ENCODE data around the gene SEZ6. TPM values are rescaled to one million over a fixed set of nuclear protein-coding genes. Genes with fewer than 3 reads are reported as not detected.

The SEZ6 gene
- polyA plus RNA-seq, 2 donors: not detected

DNA sequence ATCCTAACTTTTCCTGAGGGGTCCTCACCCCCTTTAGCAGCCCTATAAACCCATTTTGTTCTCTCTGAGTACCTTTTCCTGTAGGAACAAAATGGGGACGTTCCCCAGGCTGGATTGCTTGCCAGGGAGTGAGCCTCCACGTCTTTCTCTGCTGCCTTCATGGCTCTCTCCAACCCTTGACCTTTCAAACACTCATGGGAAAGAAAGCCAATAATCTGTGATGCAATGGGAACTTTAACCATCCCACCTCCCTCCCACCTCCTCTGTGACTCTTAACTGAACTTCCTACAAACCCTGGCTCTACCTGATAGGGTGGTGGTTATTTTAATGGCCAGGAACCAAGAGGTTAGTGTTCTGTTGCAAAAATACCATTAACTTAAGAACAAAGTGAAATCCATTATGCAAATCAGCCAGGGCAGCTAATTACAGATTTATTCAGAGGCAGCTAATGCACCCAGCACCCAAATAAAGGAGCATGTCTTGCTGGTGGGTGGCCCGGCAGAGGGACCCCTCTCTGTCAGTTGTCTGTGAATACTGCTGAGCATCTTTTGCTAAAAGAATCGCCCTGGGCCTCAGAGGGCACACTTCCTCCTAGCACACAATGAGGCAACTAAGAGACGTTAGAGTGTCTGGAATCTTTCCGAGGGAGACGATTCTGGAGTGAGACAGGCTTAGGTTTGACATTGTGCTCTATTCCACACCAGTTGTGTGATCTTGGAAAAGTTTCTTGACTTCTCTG, 40.1 kb upstream of the SEZ6 start:
- no peaks in the 10 kb centered on the region for H3K27me3 ChIP-seq (ENCODE audit: control insufficient read depth in 1 of 2, insufficient read depth in 2 of 2, low read length in 2 of 2)
- H3K4me3 ChIP-seq (ENCODE audit: low read depth in 1 of 2, low read length in 2 of 2): no peak overlapping the region
- H3K27ac ChIP-seq (ENCODE audit: low read depth in 2 of 2, low read length in 1 of 2): no peak overlapping the region
- 79 to 80% methylated on average over 7 of the region's 7 CpGs for WGBS, 2 donors
- peaks cover 4 to 5% of the 10 kb centered on the region in 2 donors for H3K4me1 ChIP-seq (ENCODE audit: control insufficient read depth in 2 of 2, insufficient read depth in 2 of 2, low read length in 1 of 2)
- no peaks in the 10 kb centered on the region for H3K9me3 ChIP-seq (ENCODE audit: control insufficient read depth in 2 of 2, insufficient read depth in 1 of 2, low read depth in 1 of 2, low read length in 1 of 2)
- H3K36me3 ChIP-seq (ENCODE audit: control insufficient read depth in 2 of 2, insufficient read depth in 2 of 2, low read length in 1 of 2): no peaks in the 10 kb centered on the region

DNA sequence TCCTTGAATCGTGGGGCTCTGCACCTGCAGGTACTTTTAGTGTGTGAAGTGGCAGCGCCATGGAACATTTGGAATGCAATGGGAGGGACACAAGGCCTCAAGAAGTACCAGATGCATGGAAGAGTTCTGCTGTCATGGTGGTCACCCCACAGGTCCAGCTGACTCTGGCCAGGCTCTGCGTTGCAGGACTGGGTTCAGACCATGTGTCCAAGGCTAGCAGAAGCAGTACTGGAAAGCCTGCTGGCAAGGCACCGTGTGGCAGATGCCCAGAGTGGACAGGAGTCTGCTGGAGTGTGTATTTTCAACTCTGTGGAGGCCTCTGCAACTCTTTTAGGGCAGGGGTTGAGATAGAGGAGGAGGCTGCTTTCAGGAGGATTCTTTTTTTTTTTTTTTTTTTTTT, 39.2 kb upstream of the SEZ6 start:
- no peak overlapping the region for H3K4me3 ChIP-seq (ENCODE audit: low read depth in 1 of 2, low read length in 2 of 2)
- no peaks in the 10 kb centered on the region for H3K36me3 ChIP-seq (ENCODE audit: control insufficient read depth in 2 of 2, insufficient read depth in 2 of 2, low read length in 1 of 2)
- H3K27me3 ChIP-seq (ENCODE audit: control insufficient read depth in 1 of 2, insufficient read depth in 2 of 2, low read length in 2 of 2): no peaks in the 10 kb centered on the region
- H3K27ac ChIP-seq (ENCODE audit: low read depth in 2 of 2, low read length in 1 of 2): no peak overlapping the region
- H3K4me1 ChIP-seq (ENCODE audit: control insufficient read depth in 2 of 2, insufficient read depth in 2 of 2, low read length in 1 of 2): peaks cover 4 to 5% of the 10 kb centered on the region in 2 donors
- 90 to 96% methylated on average over 4 of the region's 4 CpGs for WGBS, 2 donors
- no peaks in the 10 kb centered on the region for H3K9me3 ChIP-seq (ENCODE audit: control insufficient read depth in 2 of 2, insufficient read depth in 1 of 2, low read depth in 1 of 2, low read length in 1 of 2)

DNA sequence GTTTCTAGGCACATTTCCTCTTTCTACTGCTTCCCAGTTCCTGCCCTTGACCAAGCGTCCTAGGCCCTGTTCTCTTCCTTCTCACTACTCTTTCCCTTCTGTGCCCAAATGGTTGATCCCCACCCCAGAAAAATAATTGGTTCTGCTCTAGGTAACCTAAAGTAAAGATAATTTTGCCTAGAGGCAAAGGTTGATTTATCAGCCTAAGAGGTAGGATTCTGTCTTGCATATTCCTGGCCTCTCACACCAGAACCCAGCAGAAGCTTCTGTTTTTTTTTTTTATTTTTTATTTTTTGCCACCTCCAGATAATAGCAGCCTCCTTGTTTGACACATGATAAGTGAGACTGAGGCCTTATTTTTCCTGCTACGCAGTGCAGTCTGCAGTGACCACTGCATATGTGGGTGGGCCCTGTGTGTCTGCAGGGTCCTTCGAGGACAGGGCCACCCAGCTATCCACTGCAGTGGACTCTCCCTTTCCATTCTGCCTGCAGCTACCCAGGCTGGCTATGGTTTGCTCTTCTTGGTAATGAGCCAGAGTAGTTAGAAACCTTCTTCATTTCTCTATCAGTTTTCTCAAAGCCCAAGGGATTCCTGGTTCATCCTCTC, 37.8 kb upstream of the SEZ6 start:
- H3K27me3 ChIP-seq (ENCODE audit: control insufficient read depth in 1 of 2, insufficient read depth in 2 of 2, low read length in 2 of 2): no peaks in the 10 kb centered on the region
- peaks cover 4 to 5% of the 10 kb centered on the region in 2 donors for H3K4me1 ChIP-seq (ENCODE audit: control insufficient read depth in 2 of 2, insufficient read depth in 2 of 2, low read length in 1 of 2)
- no peaks in the 10 kb centered on the region for H3K36me3 ChIP-seq (ENCODE audit: control insufficient read depth in 2 of 2, insufficient read depth in 2 of 2, low read length in 1 of 2)
- no peak overlapping the region for H3K4me3 ChIP-seq (ENCODE audit: low read depth in 1 of 2, low read length in 2 of 2)
- no peaks in the 10 kb centered on the region for H3K9me3 ChIP-seq (ENCODE audit: control insufficient read depth in 2 of 2, insufficient read depth in 1 of 2, low read depth in 1 of 2, low read length in 1 of 2)
- H3K27ac ChIP-seq (ENCODE audit: low read depth in 2 of 2, low read length in 1 of 2): no peak overlapping the region
- WGBS, 2 donors: 87 to 93% methylated on average over 3 of the region's 3 CpGs

DNA sequence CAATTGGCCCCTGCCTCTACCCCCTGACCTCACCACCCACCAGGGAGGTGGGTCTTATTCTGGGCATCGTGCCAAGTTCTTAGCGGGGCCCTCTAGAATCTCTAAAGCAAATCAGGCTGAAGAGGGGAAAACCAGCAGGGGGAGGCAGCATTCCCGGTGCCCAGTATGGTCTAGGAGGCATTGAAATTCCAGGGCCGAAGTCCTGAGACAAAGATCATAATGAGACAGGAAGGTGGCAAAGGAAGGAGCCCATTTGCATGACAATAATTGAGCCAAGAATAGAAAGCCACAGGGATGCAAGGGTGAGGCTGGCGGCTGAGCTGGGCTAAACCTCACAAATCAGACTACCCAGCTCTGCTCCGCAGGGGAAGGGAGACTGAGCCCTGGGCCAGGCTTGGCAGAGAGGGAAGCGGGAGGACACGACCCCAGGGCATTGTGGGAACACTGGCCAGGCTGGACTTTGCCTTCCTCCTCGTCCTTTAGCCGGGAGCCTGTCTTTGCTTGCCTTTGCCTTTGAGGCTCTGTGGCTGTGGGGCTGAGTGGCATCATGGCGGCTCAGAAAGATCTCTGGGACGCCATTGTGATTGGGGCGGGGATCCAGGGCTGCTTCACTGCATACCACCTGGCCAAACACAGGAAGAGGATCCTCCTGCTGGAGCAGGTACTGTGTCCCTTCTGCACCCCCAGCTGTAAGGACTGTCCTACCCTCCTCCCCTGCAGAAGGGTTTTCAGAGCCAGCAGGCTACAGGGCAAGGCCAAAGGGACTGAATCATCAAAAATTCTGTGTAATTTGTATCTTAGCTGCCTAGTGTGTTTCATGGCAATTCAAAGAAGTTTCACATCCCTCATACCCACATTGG, 37.1 kb upstream of the SEZ6 start, which contains the start of gene PIPOX:
PIPOX (plus strand) TSS at position 463 of the 860 bp plus-strand sequence; CDS start at position 548, 85 bp downstream.
- Histone ChIP-seq H3K36me3 (ENCODE audit: control insufficient read depth in 2 of 2, insufficient read depth in 2 of 2, low read length in 1 of 2) (no peaks in the 10 kb centered on the region), H3K4me1 (ENCODE audit: control insufficient read depth in 2 of 2, insufficient read depth in 2 of 2, low read length in 1 of 2) (peaks cover 4 to 5% of the 10 kb centered on the region in 2 donors), H3K27ac (ENCODE audit: low read depth in 2 of 2, low read length in 1 of 2) (no peak within 1 kb of the TSS), H3K4me3 (ENCODE audit: low read depth in 1 of 2, low read length in 2 of 2) (no peak within 1 kb of the TSS), H3K27me3 (ENCODE audit: control insufficient read depth in 1 of 2, insufficient read depth in 2 of 2, low read length in 2 of 2) (no peaks in the 10 kb centered on the region), H3K9me3 (ENCODE audit: control insufficient read depth in 2 of 2, insufficient read depth in 1 of 2, low read depth in 1 of 2, low read length in 1 of 2) (no peaks in the 10 kb centered on the region)
- 46 to 48% methylated on average over 13 of the region's 13 CpGs for WGBS, 2 donors

DNA sequence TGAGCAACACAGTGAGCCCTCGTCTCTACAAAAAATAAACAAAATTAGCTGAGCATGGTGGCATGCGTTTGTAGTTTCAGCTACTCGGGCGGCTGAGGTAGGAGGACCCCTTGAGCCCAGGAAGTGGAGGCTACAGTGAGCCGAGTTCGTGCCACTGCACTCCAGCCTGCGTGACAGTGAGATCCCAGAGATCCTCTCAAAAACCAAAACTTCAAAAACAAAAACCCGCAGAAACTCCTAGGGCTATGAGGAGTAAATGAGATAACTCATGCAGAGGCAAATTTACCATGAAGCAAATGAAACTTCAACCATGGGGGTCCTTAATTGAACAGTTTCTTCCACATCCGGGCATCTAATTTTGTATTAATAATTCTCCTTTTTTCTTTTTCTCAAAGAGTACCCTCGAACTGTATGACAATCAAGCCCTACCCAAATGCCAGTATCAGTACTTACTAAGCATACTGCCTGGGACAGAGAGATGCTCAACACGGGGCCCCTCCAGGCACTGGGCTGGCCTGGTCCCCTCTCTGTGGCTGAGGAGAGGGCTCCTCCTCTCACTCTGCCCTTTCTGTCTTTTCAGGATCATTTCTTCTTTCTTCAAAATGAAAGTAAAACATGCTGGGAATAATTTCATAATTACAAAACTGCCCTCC, 36.3 kb upstream of the SEZ6 start:
- 80 to 84% methylated on average over 11 of the region's 11 CpGs for WGBS, 2 donors
- Histone ChIP-seq H3K9me3 (ENCODE audit: control insufficient read depth in 2 of 2, insufficient read depth in 1 of 2, low read depth in 1 of 2, low read length in 1 of 2) (no peaks in the 10 kb centered on the region), H3K27ac (ENCODE audit: low read depth in 2 of 2, low read length in 1 of 2) (no peak overlapping the region), H3K36me3 (ENCODE audit: control insufficient read depth in 2 of 2, insufficient read depth in 2 of 2, low read length in 1 of 2) (no peaks in the 10 kb centered on the region), H3K4me3 (ENCODE audit: low read depth in 1 of 2, low read length in 2 of 2) (no peak overlapping the region), H3K4me1 (ENCODE audit: control insufficient read depth in 2 of 2, insufficient read depth in 2 of 2, low read length in 1 of 2) (peaks cover 4 to 5% of the 10 kb centered on the region in 2 donors), H3K27me3 (ENCODE audit: control insufficient read depth in 1 of 2, insufficient read depth in 2 of 2, low read length in 2 of 2) (no peaks in the 10 kb centered on the region)

DNA sequence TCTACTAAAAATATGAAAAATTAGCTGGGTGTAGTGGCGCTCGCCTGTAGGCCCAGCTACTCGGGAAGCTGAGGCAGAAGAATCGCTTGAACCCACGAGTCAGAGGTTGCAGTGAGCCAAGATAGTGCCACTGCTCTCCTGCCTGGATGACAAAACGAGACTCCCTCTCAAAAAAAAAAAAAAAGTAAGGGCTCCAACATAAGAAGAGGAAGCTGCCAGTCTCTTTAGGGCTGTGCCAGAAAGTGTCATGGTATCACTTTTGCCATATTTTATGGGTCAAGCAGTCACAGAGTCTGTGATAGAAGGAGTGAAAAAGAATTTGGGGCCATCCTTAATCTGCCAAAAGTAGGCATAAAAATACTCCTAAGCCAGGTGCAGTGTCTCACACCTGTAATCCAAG, 35.7 kb upstream of the SEZ6 start:
- H3K4me3 ChIP-seq (ENCODE audit: low read depth in 1 of 2, low read length in 2 of 2): no peak overlapping the region
- 86 to 89% methylated on average over 6 of the region's 6 CpGs for WGBS, 2 donors
- no peak overlapping the region for H3K27ac ChIP-seq (ENCODE audit: low read depth in 2 of 2, low read length in 1 of 2)

DNA sequence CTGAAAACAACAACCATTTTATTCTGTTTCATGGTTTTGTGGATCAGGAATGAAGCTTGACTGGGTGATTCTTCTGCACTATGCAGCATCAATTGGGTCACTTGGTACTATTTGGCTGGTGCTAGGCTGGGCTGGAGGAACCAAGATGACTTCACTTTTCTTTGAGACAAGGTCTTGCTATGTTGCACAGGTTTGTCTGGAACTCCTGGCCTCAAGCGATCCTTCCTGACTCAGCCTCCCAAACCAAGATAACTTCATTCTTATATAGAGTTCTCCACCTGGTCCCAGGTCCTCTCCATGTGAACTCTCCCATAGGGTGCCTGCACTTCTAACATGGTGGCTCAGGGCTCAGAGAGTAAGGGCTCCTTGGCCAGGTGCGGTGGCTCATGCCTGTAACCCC, 35.3 kb upstream of the SEZ6 start:
- H3K4me1 ChIP-seq (ENCODE audit: control insufficient read depth in 2 of 2, insufficient read depth in 2 of 2, low read length in 1 of 2): peaks cover 4 to 5% of the 10 kb centered on the region in 2 donors
- H3K9me3 ChIP-seq (ENCODE audit: control insufficient read depth in 2 of 2, insufficient read depth in 1 of 2, low read depth in 1 of 2, low read length in 1 of 2): no peaks in the 10 kb centered on the region
- no peak overlapping the region for H3K27ac ChIP-seq (ENCODE audit: low read depth in 2 of 2, low read length in 1 of 2)
- no peaks in the 10 kb centered on the region for H3K27me3 ChIP-seq (ENCODE audit: control insufficient read depth in 1 of 2, insufficient read depth in 2 of 2, low read length in 2 of 2)
- WGBS, 2 donors: 94 to 100% methylated on average over 2 of the region's 2 CpGs
- no peaks in the 10 kb centered on the region for H3K36me3 ChIP-seq (ENCODE audit: control insufficient read depth in 2 of 2, insufficient read depth in 2 of 2, low read length in 1 of 2)
- H3K4me3 ChIP-seq (ENCODE audit: low read depth in 1 of 2, low read length in 2 of 2): no peak overlapping the region

More for the DNA sequence above, 35.7 kb upstream of the SEZ6 start:
- H3K27me3 ChIP-seq (ENCODE audit: control insufficient read depth in 1 of 2, insufficient read depth in 2 of 2, low read length in 2 of 2): no peaks in the 10 kb centered on the region
- no peaks in the 10 kb centered on the region for H3K9me3 ChIP-seq (ENCODE audit: control insufficient read depth in 2 of 2, insufficient read depth in 1 of 2, low read depth in 1 of 2, low read length in 1 of 2)
- H3K36me3 ChIP-seq (ENCODE audit: control insufficient read depth in 2 of 2, insufficient read depth in 2 of 2, low read length in 1 of 2): no peaks in the 10 kb centered on the region
- peaks cover 4 to 5% of the 10 kb centered on the region in 2 donors for H3K4me1 ChIP-seq (ENCODE audit: control insufficient read depth in 2 of 2, insufficient read depth in 2 of 2, low read length in 1 of 2)

DNA sequence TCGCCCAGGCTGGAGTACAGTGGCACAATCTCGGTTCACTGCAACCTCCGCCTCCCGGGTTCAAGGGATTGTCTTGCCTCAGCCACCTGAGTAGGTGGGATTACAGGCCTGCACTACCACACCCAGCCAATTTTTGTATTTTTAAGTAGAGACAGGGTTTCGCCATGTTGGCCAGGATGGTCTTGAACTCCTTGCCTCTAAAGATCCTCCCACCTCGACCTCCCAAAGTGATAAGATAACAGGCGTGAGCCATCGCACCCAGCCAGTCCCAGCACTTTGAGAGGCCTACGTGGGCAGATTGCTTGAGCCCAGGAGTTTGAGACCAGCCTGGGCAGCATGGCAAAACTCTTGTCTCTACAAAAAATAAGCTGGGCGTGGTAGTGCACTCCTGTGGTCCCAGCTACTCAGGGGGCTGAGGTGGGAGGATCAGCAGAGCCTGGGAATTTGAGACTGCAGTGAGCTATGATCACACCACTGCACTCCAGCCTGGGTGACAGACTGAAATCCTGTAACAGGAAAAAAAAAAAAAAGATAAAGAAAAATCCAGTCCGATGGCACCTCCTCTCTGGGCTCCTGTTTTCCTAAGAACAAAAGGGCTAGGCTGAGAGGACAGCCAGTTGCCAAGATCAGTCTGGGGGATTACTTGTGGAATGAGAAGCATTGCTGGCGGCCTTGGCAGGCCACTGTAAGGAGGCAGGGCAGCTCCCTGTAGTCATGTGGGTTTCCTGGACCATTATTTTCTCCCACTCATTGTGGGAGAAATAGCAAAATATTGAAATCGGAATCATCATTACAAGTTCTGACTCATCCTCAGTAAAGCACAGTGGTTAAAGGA, 34.1 kb upstream of the SEZ6 start:
- Histone ChIP-seq H3K9me3 (ENCODE audit: control insufficient read depth in 2 of 2, insufficient read depth in 1 of 2, low read depth in 1 of 2, low read length in 1 of 2) (no peaks in the 10 kb centered on the region), H3K4me3 (ENCODE audit: low read depth in 1 of 2, low read length in 2 of 2) (no peak overlapping the region), H3K27ac (ENCODE audit: low read depth in 2 of 2, low read length in 1 of 2) (no peak overlapping the region), H3K36me3 (ENCODE audit: control insufficient read depth in 2 of 2, insufficient read depth in 2 of 2, low read length in 1 of 2) (no peaks in the 10 kb centered on the region), H3K27me3 (ENCODE audit: control insufficient read depth in 1 of 2, insufficient read depth in 2 of 2, low read length in 2 of 2) (no peaks in the 10 kb centered on the region), H3K4me1 (ENCODE audit: control insufficient read depth in 2 of 2, insufficient read depth in 2 of 2, low read length in 1 of 2) (peaks cover 4 to 5% of the 10 kb centered on the region in 2 donors)
- WGBS, 2 donors: 56 to 69% methylated on average over 12 to 13 of the region's 13 CpGs
